CD4-positive, alpha-beta T cell treated with Interleukin-17A for 4 hours (primary cell): ENCODE measurements around the gene NSUN4.
"Not testable (repeated sequence)": the region's sequence is repeated elsewhere in the genome, so short reads cannot be mapped to it uniquely, and the experiment has no call there.

ENCODE experiments used
- DNase-seq: peaks from one replicate; pipeline ENCODE4 v3.0.0-alpha.2; 2020; ENCODE audit warnings: mixed read lengths

The NSUN4 gene

GRCh38 chr1:46328182-46328581, 12.4 kb upstream of the NSUN4 start:
- DNase-seq = not testable (repeated sequence)

GRCh38 chr1:46329807-46330206, 10.8 kb upstream of the NSUN4 start:
- DNase-seq = not testable (repeated sequence)

GRCh38 chr1:46330381-46330780, 10.2 kb upstream of the NSUN4 start:
- DNase-seq = not testable (repeated sequence)

GRCh38 chr1:46331786-46332540, 8.6 kb upstream of the NSUN4 start:
- not testable (repeated sequence) for DNase-seq

- DNase-seq = no peak
Measured at GRCh38 chr1:46333300-46334029, 7.1 kb upstream of the NSUN4 start.

- no peak for DNase-seq
Measured at GRCh38 chr1:46334030-46334384, 6.6 kb upstream of the NSUN4 start.

GRCh38 chr1:46335081-46335480, 5.5 kb upstream of the NSUN4 start:
- DNase-seq = no peak

GRCh38 chr1:46337409-46337808, 3.2 kb upstream of the NSUN4 start:
- DNase-seq = not testable (repeated sequence)

GRCh38 chr1:46341222-46342083, 846 bp downstream of the NSUN4 start:
- DNase-seq = peak; percentile 3

- DNase-seq = peak; percentile 3
Measured at GRCh38 chr1:46342084-46342656, 1.6 kb downstream of the NSUN4 start.

GRCh38 chr1:46342677-46343350, 2.2 kb downstream of the NSUN4 start:
- DNase-seq = no peak

GRCh38 chr1:46343351-46343695, 2.7 kb downstream of the NSUN4 start:
- DNase-seq = no peak

GRCh38 chr1:46343705-46344104, 3.1 kb downstream of the NSUN4 start:
- no peak for DNase-seq

GRCh38 chr1:46344481-46344880, 3.9 kb downstream of the NSUN4 start:
- DNase-seq = no peak

- no peak for DNase-seq
Measured at GRCh38 chr1:46345281-46345680, 4.7 kb downstream of the NSUN4 start.

GRCh38 chr1:46352363-46352762, 11.8 kb downstream of the NSUN4 start:
- DNase-seq = no peak

GRCh38 chr1:46355920-46356319, 15.3 kb downstream of the NSUN4 start:
- not testable (repeated sequence) for DNase-seq

GRCh38 chr1:46362158-46362557, 21.6 kb downstream of the NSUN4 start:
- DNase-seq = no peak

- DNase-seq = no peak
Measured at GRCh38 chr1:46363121-46363520, 22.5 kb downstream of the NSUN4 start.

- DNase-seq = no peak
Measured at GRCh38 chr1:46364612-46365011, 24.0 kb downstream of the NSUN4 start.

- not testable (repeated sequence) for DNase-seq
Measured at GRCh38 chr1:46365796-46366195, 25.2 kb downstream of the NSUN4 start.

GRCh38 chr1:46367072-46367471, 26.5 kb downstream of the NSUN4 start:
- DNase-seq = no peak

GRCh38 chr1:46367701-46368100, 27.1 kb downstream of the NSUN4 start:
- DNase-seq = not testable (repeated sequence)
